H1 (cell line): ENCODE data around the gene IGFL3. TPM values are rescaled to one million over a fixed set of nuclear protein-coding genes. Genes with fewer than 3 reads are reported as not detected.

ENCODE experiments used
- CTCF ChIA-PET: fragments of 300-600 bp; sonication (Branson Sonifier 250); formaldehyde crosslinking; loops from one replicate; lab custom pipeline; 2021; ENCODE audit not compliant: partially characterized antibody; lab: Charles Lee
- POLR2A ChIA-PET: fragments of 300-600 bp; sonication (Branson Sonifier 250); formaldehyde crosslinking; loops from one replicate; lab custom pipeline; 2021; ENCODE audit warnings: inconsistent platforms; ENCODE audit not compliant: partially characterized antibody; lab: Charles Lee
- DNase-seq, 2 experiments: peaks; one replicate each; pipeline versions ENCODE4 v3.0.0 to v3.0.0-alpha.2; 2010 to 2022; ENCODE audit warnings: low spot score in 2 of 2, low read depth in 1 of 2, mixed read lengths in 1 of 2
- FAIRE-seq: peaks from 2 replicates; lab custom pipeline; 2011; peaks lifted over from hg19 to GRCh38; lab: Jason Lieb, UNC
- H2AFZ ChIP-seq: 2 replicates; pipeline ENCODE4 v1.8.1; 2012; ENCODE audit warnings: low read length, inconsistent platforms
- H2AK5ac ChIP-seq: 2 replicates; pipeline ENCODE4 v1.6.1; 2013; ENCODE audit warnings: low read depth, low read length
- H2BK120ac ChIP-seq: replicated peaks from 2 replicates; pipeline ENCODE3; 2013; ENCODE audit warnings: low read depth, low read length, inconsistent platforms
- H2BK12ac ChIP-seq: 2 replicates; pipeline ENCODE4 v1.6.1; 2013; ENCODE audit warnings: low read depth, low read length
- H2BK15ac ChIP-seq: 2 replicates; pipeline ENCODE4 v1.6.1; 2013; ENCODE audit warnings: low read length
- H2BK20ac ChIP-seq: 2 replicates; pipeline ENCODE4 v1.6.1; 2013; ENCODE audit warnings: low read length
- H2BK5ac ChIP-seq: 2 replicates; pipeline ENCODE4 v1.6.1; 2013; ENCODE audit warnings: low read depth, low read length
- H3K14ac ChIP-seq: 2 replicates; pipeline ENCODE4 v1.6.1; 2013; ENCODE audit warnings: inconsistent platforms; ENCODE audit not compliant: insufficient read length
- H3K18ac ChIP-seq: 2 replicates; pipeline ENCODE4 v1.6.1; 2013; ENCODE audit warnings: low read length; ENCODE audit errors: extremely low read depth
- H3K23ac ChIP-seq: 2 replicates; pipeline ENCODE4 v1.6.1; 2013; ENCODE audit warnings: inconsistent platforms; ENCODE audit not compliant: insufficient read length
- H3K23me2 ChIP-seq: 2 replicates; pipeline ENCODE4 v1.6.1; 2013; ENCODE audit warnings: low read depth, low read length
- H3K27ac ChIP-seq: 2 replicates; pipeline ENCODE4 v1.6.1; 2011; ENCODE audit warnings: low read depth, low read length, inconsistent platforms
- H3K27me3 ChIP-seq, 4 experiments: replicated peaks in 1 of 4; 1 replicate in 1 of 4; 2 replicates in 3 of 4; pipeline versions ENCODE4 v1.6.1 to v1.8.1; 2011 to 2013; ENCODE audit warnings: low read length in 3 of 4, mild to moderate bottlenecking in 3 of 4, inconsistent platforms in 2 of 4, mixed read lengths in 2 of 4, moderate library complexity in 1 of 4; ENCODE audit not compliant: control insufficient read depth in 3 of 4, insufficient read depth in 3 of 4; ENCODE audit errors: extremely low read depth in 1 of 4
- H3K36me3 ChIP-seq, 4 experiments: 2 replicates each; pipeline versions ENCODE4 v1.6.1 to v1.8.1; 2011 to 2013; ENCODE audit warnings: mild to moderate bottlenecking in 4 of 4, low read length in 3 of 4, moderate library complexity in 2 of 4, control low read depth in 1 of 4, inconsistent platforms in 1 of 4; ENCODE audit not compliant: insufficient read depth in 4 of 4, control insufficient read depth in 2 of 4
- H3K4ac ChIP-seq: replicated peaks from 2 replicates; pipeline ENCODE3; 2013; ENCODE audit warnings: low read length, low read depth, mixed read lengths, inconsistent platforms; ENCODE audit not compliant: insufficient read length
- H3K4me1 ChIP-seq, 4 experiments: replicated peaks in 1 of 4; 1 replicate in 1 of 4; 2 replicates in 3 of 4; pipeline versions ENCODE4 v1.6.1 to v1.8.1; 2011 to 2013; ENCODE audit warnings: low read length in 3 of 4, inconsistent platforms in 2 of 4, mixed read lengths in 1 of 4; ENCODE audit not compliant: insufficient read depth in 4 of 4, control insufficient read depth in 3 of 4
- H3K4me2 ChIP-seq, 2 experiments: 2 replicates each; pipeline versions ENCODE4 v1.6.1 to v1.8.1; 2011 to 2013; ENCODE audit warnings: low read depth in 2 of 2, low read length in 2 of 2, control low read depth in 1 of 2, inconsistent platforms in 1 of 2, mild to moderate bottlenecking in 1 of 2; ENCODE audit not compliant: insufficient read depth in 1 of 2
- H3K4me3 ChIP-seq, 4 experiments: fragments of 200-600, 300-600 bp in 1 of 4; sonication (generic), shearing (Covaris generic), sonication (Bioruptor Twin) in 1 of 4; 2 replicates each; pipeline versions ENCODE4 v1.5.1 to v1.8.1; 2011 to 2016; ENCODE audit warnings: low read length in 4 of 4, low read depth in 3 of 4, control low read depth in 2 of 4, inconsistent platforms in 2 of 4, mild to moderate bottlenecking in 2 of 4, mixed read lengths in 1 of 4, moderate library complexity in 1 of 4; ENCODE audit not compliant: insufficient read depth in 2 of 4; ENCODE audit errors: extremely low read depth in 1 of 4
- H3K56ac ChIP-seq: replicated peaks from 2 replicates; pipeline ENCODE3; 2013; ENCODE audit warnings: low read depth, mild to moderate bottlenecking, mixed read lengths, low read length, inconsistent platforms; ENCODE audit not compliant: insufficient read length
- H3K79me1 ChIP-seq: 2 replicates; pipeline ENCODE4 v1.6.1; 2013; ENCODE audit warnings: low read depth, low read length, control low read depth
- H3K79me2 ChIP-seq, 2 experiments: 2 replicates each; pipeline versions ENCODE4 v1.6.1 to v1.8.1; 2012 to 2013; ENCODE audit warnings: low read length in 2 of 2, mild to moderate bottlenecking in 2 of 2, inconsistent platforms in 1 of 2; ENCODE audit not compliant: insufficient read depth in 2 of 2, control insufficient read depth in 1 of 2
- H3K9ac ChIP-seq, 4 experiments: replicated peaks in 1 of 4; 1 replicate in 1 of 4; 2 replicates in 3 of 4; pipeline versions ENCODE4 v1.6.1 to v1.8.1; 2011 to 2013; ENCODE audit warnings: low read depth in 3 of 4, low read length in 3 of 4, control low read depth in 2 of 4, mild to moderate bottlenecking in 2 of 4, moderate library complexity in 2 of 4, inconsistent platforms in 1 of 4; ENCODE audit errors: extremely low read depth in 1 of 4
- H3K9me3 ChIP-seq, 2 experiments: 2 replicates each; pipeline versions ENCODE4 v1.6.1 to v1.8.1; 2012 to 2013; ENCODE audit warnings: mild to moderate bottlenecking in 2 of 2, moderate library complexity in 2 of 2, control low read depth in 1 of 2, inconsistent platforms in 1 of 2, low read depth in 1 of 2, low read length in 1 of 2, mixed read lengths in 1 of 2; ENCODE audit not compliant: insufficient read depth in 2 of 2
- H4K20me1 ChIP-seq, 2 experiments: replicated peaks in 1 of 2; 2 replicates each; pipeline versions ENCODE3 to v1.8.1; 2011 to 2013; ENCODE audit warnings: inconsistent platforms in 2 of 2, low read length in 2 of 2, mild to moderate bottlenecking in 1 of 2; ENCODE audit not compliant: insufficient read depth in 2 of 2, control insufficient read depth in 1 of 2
- H4K5ac ChIP-seq: 2 replicates; pipeline ENCODE4 v1.6.1; 2013; ENCODE audit warnings: low read length, low read depth, mixed read lengths, inconsistent platforms; ENCODE audit not compliant: insufficient read length
- H4K8ac ChIP-seq: 2 replicates; pipeline ENCODE4 v1.8.0; 2013; ENCODE audit warnings: mild to moderate bottlenecking, moderate library complexity, low read length, inconsistent platforms; ENCODE audit not compliant: insufficient read depth; ENCODE audit errors: extremely low read depth
- H4K91ac ChIP-seq: replicated peaks from 2 replicates; pipeline ENCODE3; 2013; ENCODE audit warnings: low read length, mixed read lengths, inconsistent platforms; ENCODE audit not compliant: insufficient read length
- BACH1 ChIP-seq: IDR thresholded peaks from 2 replicates; pipeline ENCODE4 v1.6.1; 2012; ENCODE audit warnings: low read length, improper control_type of control experiment
- BCL11A ChIP-seq, 2 experiments: IDR thresholded peaks; one replicate each; pipeline ENCODE4 v1.6.1; 2011; ENCODE audit warnings: low read depth in 2 of 2, low read length in 2 of 2, mild to moderate bottlenecking in 2 of 2
- CREB1 ChIP-seq: IDR thresholded peaks from 2 replicates; pipeline ENCODE4 v1.6.1; 2012; ENCODE audit warnings: inconsistent platforms
- GTF2F1 ChIP-seq: IDR thresholded peaks from 2 replicates; pipeline ENCODE4 v1.6.1; 2012; ENCODE audit warnings: low read depth, low read length, improper control_type of control experiment, borderline replicate concordance
- NRF1 ChIP-seq: IDR thresholded peaks from 2 replicates; pipeline ENCODE4 v1.6.1; 2011; ENCODE audit warnings: mild to moderate bottlenecking, low read depth, low read length, improper control_type of control experiment
- RFX5 ChIP-seq: IDR thresholded peaks from 2 replicates; pipeline ENCODE4 v1.6.1; 2011; ENCODE audit warnings: low read depth, low read length, improper control_type of control experiment, borderline replicate concordance
- SP1 ChIP-seq: IDR thresholded peaks from 2 replicates; pipeline ENCODE4 v1.6.1; 2011; ENCODE audit warnings: low read depth, low read length
- SP2 ChIP-seq: IDR thresholded peaks from 2 replicates; pipeline ENCODE4 v1.6.1; 2012; ENCODE audit warnings: mild to moderate bottlenecking, low read length, inconsistent platforms
- SP4 ChIP-seq: IDR thresholded peaks from 2 replicates; pipeline ENCODE4 v1.6.1; 2012; ENCODE audit warnings: low read length, inconsistent platforms
- SRF ChIP-seq: IDR thresholded peaks from 2 replicates; pipeline ENCODE4 v1.6.1; 2011; ENCODE audit warnings: mild to moderate bottlenecking, low read depth, low read length, moderate library complexity
- TAF1 ChIP-seq: IDR thresholded peaks from 2 replicates; pipeline ENCODE4 v1.6.1; 2011; ENCODE audit warnings: mild to moderate bottlenecking, low read depth, low read length
- TBP ChIP-seq: IDR thresholded peaks from 2 replicates; pipeline ENCODE4 v1.6.1; 2011; ENCODE audit warnings: low read depth, low read length, improper control_type of control experiment
- YY1 ChIP-seq: IDR thresholded peaks from 2 replicates; pipeline ENCODE4 v1.6.1; 2011; ENCODE audit warnings: low read depth, mild to moderate bottlenecking, low read length
- WGBS, 2 experiments: shearing (Covaris generic) in 1 of 2; methylation state at CpG; one replicate each; pipeline versions ENCODE4 v1.1.6 to v1.1.7; 2013 to 2015; ENCODE audit warnings: low lambda C conversion rate in 2 of 2, mixed read lengths in 2 of 2, inconsistent platforms in 1 of 2, low coverage in 1 of 2, missing lambda C conversion rate in 1 of 2; ENCODE audit not compliant: insufficient replicate concordance in 2 of 2, insufficient coverage in 1 of 2, insufficient read length in 1 of 2; ENCODE audit errors: extremely low coverage in 1 of 2, missing lambda C conversion rate in 1 of 2; 5-methylcytosine and 5-hydroxymethylcytosine counted together
- polyA plus RNA-seq, 7 experiments: library from polyadenylated mRNA; depleted of rRNA in 3 of 7; stranded (reverse) in 5 of 7; unstranded in 2 of 7; fragments of >200 nt in 5 of 7; fragments of 200-250 nt in 2 of 7; gene quantifications; 1 replicate in 5 of 7; 2 replicates in 1 of 7; 4 replicates in 1 of 7; pipeline versions ENCODE4 v1.2.1 to v1.2.3, GENCODE V29; 2011 to 2013; ENCODE audit warnings: missing spikeins in 2 of 7, mixed read lengths in 2 of 7
- total RNA-seq: library from RNA; stranded (reverse); fragmentation: NEBNext Ultra II Directional; extraction: Animal tissue kit (Norgen Biotek cat#: 25700); gene quantifications from 2 replicates; pipeline ENCODE4 v1.2.1, GENCODE V29; 2021
- TF ChIP-seq, protein P1 (sequence below), 3 experiments: IDR thresholded peaks; 1 replicate in 2 of 3; 2 replicates in 1 of 3; pipeline versions ENCODE4 v1.5.1 to v1.6.1; 2011; ENCODE audit warnings: low read length in 3 of 3, mild to moderate bottlenecking in 3 of 3, inconsistent platforms in 2 of 3, low read depth in 1 of 3, moderate library complexity in 1 of 3; ENCODE audit not compliant: insufficient read depth in 1 of 3; ENCODE audit errors: control extremely low read depth in 1 of 3

Gene IGFL3
- total and polyA plus RNA-seq, 2 of the 8 experiments (the other 6 are each of a cell fraction or from before 2014, with no cell fraction given), result 0.12 TPM; not detected in 1

DNA sequence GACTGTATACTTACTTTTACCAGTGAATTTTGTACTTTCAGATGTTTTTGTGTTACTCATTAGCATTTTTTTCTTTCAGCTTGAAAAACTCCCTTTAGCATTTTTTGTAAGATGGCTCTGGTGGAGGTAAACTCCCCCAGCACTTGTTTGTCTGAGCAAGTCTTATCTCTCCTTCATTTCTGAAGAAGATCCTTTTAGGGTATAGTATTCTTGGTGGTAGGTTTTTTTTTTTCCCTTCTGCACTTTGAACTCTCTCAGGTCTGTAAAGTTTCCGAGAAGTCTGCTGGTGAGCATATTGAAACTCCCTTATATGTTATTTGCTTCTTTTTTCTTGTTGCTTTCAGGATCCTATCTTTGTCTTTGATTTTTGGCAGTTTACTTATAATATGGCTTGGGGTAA is 35.1 kb downstream of the IGFL3 start:
- no peaks in the 10 kb centered on the region for H3K4me1 ChIP-seq
- H4K8ac ChIP-seq, result no peak overlapping the region
- no peaks in the 10 kb centered on the region for H4K20me1 ChIP-seq
- H2BK5ac ChIP-seq, result no peak overlapping the region
- no peak overlapping the region for H2BK12ac ChIP-seq
- H3K9me3 ChIP-seq, result no peaks in the 10 kb centered on the region
- no peak overlapping the region for H3K4me3 ChIP-seq
- no peak for DNase-seq
- H2BK15ac ChIP-seq, result no peak overlapping the region
- no peaks in the 10 kb centered on the region for H3K79me2 ChIP-seq
- H4K5ac ChIP-seq, result no peak overlapping the region
- no peaks in the 10 kb centered on the region for H3K36me3 ChIP-seq
- H2AFZ ChIP-seq, result no peak overlapping the region
- H2BK20ac ChIP-seq, result no peak overlapping the region
- H3K27me3 ChIP-seq, result peaks cover 0 to 2% (median 0%) of the 10 kb centered on the region in 4 experiments; a peak in 1 of 7 replicates
- no peak overlapping the region for H3K4me2 ChIP-seq
- no peaks in the 10 kb centered on the region for H3K79me1 ChIP-seq
- no peak for FAIRE-seq
- no peaks in the 10 kb centered on the region for H3K23me2 ChIP-seq
- H3K9ac ChIP-seq, result no peak overlapping the region
- no peak overlapping the region for H2AK5ac ChIP-seq
- ChIA-PET CTCF (interaction anchor here (1.3 to 3.6 kb wide), 4 partner anchors 10 to 176 kb away, joined by 5 to 16 read pairs (median 10); no protein-coding TSS in a partner anchor), POLR2A (interaction anchor here (0.6 kb wide), 1 partner anchor 9 kb away, joined by 3 read pairs; no protein-coding TSS in a partner anchor)
- no peak overlapping the region for H4K91ac ChIP-seq
- 92% methylated on average over 1 of the region's 1 CpG; no CpG with 5 or more reads in 1 of the 2 experiments for WGBS, 2 experiments
- no peak overlapping the region for H3K56ac ChIP-seq
- no peak overlapping the region for H3K14ac ChIP-seq
- no peak overlapping the region for H3K4ac ChIP-seq
- no peak overlapping the region for H3K27ac ChIP-seq
- H3K23ac ChIP-seq, result no peak overlapping the region
- no peak overlapping the region for H2BK120ac ChIP-seq
- H3K18ac ChIP-seq, result no peak overlapping the region
- TF ChIP-seq TBP (no peak), CREB1 (no peak), SP1 (no peak), GTF2F1 (no peak), BACH1 (no peak), NRF1 (no peak), TAF1 (no peak), SRF (no peak), RFX5 (no peak), BCL11A (IDR thresholded peaks at IDR 0.05; ENCODE audit: low read depth in 2 of 2, low read length in 2 of 2) (no peak), SP4 (no peak), SP2 (no peak), YY1 (no peak)
- TF ChIP-seq, protein P1, sequence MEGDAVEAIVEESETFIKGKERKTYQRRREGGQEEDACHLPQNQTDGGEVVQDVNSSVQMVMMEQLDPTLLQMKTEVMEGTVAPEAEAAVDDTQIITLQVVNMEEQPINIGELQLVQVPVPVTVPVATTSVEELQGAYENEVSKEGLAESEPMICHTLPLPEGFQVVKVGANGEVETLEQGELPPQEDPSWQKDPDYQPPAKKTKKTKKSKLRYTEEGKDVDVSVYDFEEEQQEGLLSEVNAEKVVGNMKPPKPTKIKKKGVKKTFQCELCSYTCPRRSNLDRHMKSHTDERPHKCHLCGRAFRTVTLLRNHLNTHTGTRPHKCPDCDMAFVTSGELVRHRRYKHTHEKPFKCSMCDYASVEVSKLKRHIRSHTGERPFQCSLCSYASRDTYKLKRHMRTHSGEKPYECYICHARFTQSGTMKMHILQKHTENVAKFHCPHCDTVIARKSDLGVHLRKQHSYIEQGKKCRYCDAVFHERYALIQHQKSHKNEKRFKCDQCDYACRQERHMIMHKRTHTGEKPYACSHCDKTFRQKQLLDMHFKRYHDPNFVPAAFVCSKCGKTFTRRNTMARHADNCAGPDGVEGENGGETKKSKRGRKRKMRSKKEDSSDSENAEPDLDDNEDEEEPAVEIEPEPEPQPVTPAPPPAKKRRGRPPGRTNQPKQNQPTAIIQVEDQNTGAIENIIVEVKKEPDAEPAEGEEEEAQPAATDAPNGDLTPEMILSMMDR (IDR thresholded peaks at IDR 0.05; ENCODE audit: control extremely low read depth in 1 of 3, insufficient read depth in 1 of 3, low read depth in 1 of 3, low read length in 3 of 3), result no peak
